ENCODE results near the gene MPO. TPM values are rescaled to one million over a fixed set of nuclear protein-coding genes. Genes with fewer than 3 reads are reported as not detected.

The MPO gene
- total RNA-seq, 1 donor from 2014 or later = 0.08 TPM

- no peak for DNase-seq (ENCODE audit: low read depth)
- no peaks in the 10 kb centered on the region for H3K27me3 ChIP-seq (ENCODE audit: control insufficient read depth, insufficient read depth, low read length)
- H3K36me3 ChIP-seq (ENCODE audit: control insufficient read depth, insufficient read depth, low read length) = no peaks in the 10 kb centered on the region
- no peak for TF ChIP-seq CTCF (IDR thresholded peaks at IDR 0.05; ENCODE audit: insufficient read depth, low read length, poor library complexity, severe bottlenecking)
- no peak overlapping the region for H3K4me3 ChIP-seq (ENCODE audit: low read depth, low read length)
These were observed 32.1 kb upstream of the MPO start for GRCh38 chr17:58312829-58313228.

- Histone ChIP-seq H3K27me3 (ENCODE audit: control insufficient read depth, insufficient read depth, low read length) (no peaks in the 10 kb centered on the region), H3K4me3 (ENCODE audit: low read depth, low read length) (no peak overlapping the region), H3K36me3 (ENCODE audit: control insufficient read depth, insufficient read depth, low read length) (no peaks in the 10 kb centered on the region)
- DNase-seq (ENCODE audit: low read depth) = no peak
- TF ChIP-seq CTCF (IDR thresholded peaks at IDR 0.05; ENCODE audit: insufficient read depth, low read length, poor library complexity, severe bottlenecking) = no peak
These were observed 31.4 kb upstream of the MPO start for GRCh38 chr17:58312021-58312630.

GRCh38 chr17:58311429-58311894, 30.7 kb upstream of the MPO start:
- no peaks in the 10 kb centered on the region for H3K36me3 ChIP-seq (ENCODE audit: control insufficient read depth, insufficient read depth, low read length)
- no peaks in the 10 kb centered on the region for H3K27me3 ChIP-seq (ENCODE audit: control insufficient read depth, insufficient read depth, low read length)
- no peak for TF ChIP-seq CTCF (IDR thresholded peaks at IDR 0.05; ENCODE audit: insufficient read depth, low read length, poor library complexity, severe bottlenecking)
- no peak overlapping the region for H3K4me3 ChIP-seq (ENCODE audit: low read depth, low read length)
- DNase-seq (ENCODE audit: low read depth) = no peak

GRCh38 chr17:58310511-58311428, 30.0 kb upstream of the MPO start:
- Histone ChIP-seq H3K4me3 (ENCODE audit: low read depth, low read length) (no peak overlapping the region), H3K36me3 (ENCODE audit: control insufficient read depth, insufficient read depth, low read length) (no peaks in the 10 kb centered on the region), H3K27me3 (ENCODE audit: control insufficient read depth, insufficient read depth, low read length) (no peaks in the 10 kb centered on the region)
- TF ChIP-seq CTCF (IDR thresholded peaks at IDR 0.05; ENCODE audit: insufficient read depth, low read length, poor library complexity, severe bottlenecking) = no peak
- DNase-seq (ENCODE audit: low read depth) = no peak

GRCh38 chr17:58309918-58310259, 29.2 kb upstream of the MPO start:
- no peak for TF ChIP-seq CTCF (IDR thresholded peaks at IDR 0.05; ENCODE audit: insufficient read depth, low read length, poor library complexity, severe bottlenecking)
- Histone ChIP-seq H3K36me3 (ENCODE audit: control insufficient read depth, insufficient read depth, low read length) (no peaks in the 10 kb centered on the region), H3K27me3 (ENCODE audit: control insufficient read depth, insufficient read depth, low read length) (no peaks in the 10 kb centered on the region), H3K4me3 (ENCODE audit: low read depth, low read length) (no peak overlapping the region)
- no peak for DNase-seq (ENCODE audit: low read depth)
